ENCODE results near the gene FXN. TPM values are rescaled to one million over a fixed set of nuclear protein-coding genes. Genes with fewer than 3 reads are reported as not detected.

FXN gene
- total RNA-seq, 2 experiments from 2014 or later = 12.2 to 12.9 TPM

DNA sequence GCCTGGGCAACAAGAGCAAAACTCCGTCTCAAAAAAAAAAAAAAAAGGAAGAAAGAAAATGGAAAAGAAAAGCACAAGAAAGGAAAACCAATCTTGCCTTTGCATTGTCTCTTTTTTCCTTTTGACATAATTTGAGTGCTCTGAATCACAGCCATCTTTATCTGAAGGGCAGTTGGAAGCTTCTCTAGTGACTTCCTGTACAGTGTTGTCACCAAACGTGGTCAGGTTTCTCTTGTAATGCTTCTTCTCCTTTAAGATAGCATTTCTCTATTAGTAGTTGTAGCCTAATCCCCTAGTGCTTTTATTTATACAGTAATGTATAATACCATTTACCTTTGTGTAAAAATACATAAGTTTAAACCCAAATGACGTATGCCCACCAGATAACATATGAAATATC lies 39.8 kb upstream of the FXN start:
- peaks cover 9% of the 10 kb centered on the region for H3K4me1 ChIP-seq (ENCODE audit: insufficient read depth, low read length)
- no peak overlapping the region for H3K27ac ChIP-seq (ENCODE audit: low read depth in 1 of 2, low read length in 2 of 2)
- H3K27ac Mint-ChIP-seq = peak overlapping the region; percentile 78
- ChIA-PET POLR2A (interaction anchor here (1.4 to 1.5 kb wide), 3 partner anchors 24 to 216 kb away, joined by 3 to 4 read pairs (median 4); a partner anchor contains a TSS), CTCF (interaction anchor here (0.7 kb wide), 1 partner anchor 415 kb away, joined by 3 read pairs; no protein-coding TSS in a partner anchor)
- no peak overlapping the region for H3K4me3 ChIP-seq (ENCODE audit: low read length)
- no peaks in the 10 kb centered on the region for H3K9me3 Mint-ChIP-seq
- TF ChIP-seq, protein P1, sequence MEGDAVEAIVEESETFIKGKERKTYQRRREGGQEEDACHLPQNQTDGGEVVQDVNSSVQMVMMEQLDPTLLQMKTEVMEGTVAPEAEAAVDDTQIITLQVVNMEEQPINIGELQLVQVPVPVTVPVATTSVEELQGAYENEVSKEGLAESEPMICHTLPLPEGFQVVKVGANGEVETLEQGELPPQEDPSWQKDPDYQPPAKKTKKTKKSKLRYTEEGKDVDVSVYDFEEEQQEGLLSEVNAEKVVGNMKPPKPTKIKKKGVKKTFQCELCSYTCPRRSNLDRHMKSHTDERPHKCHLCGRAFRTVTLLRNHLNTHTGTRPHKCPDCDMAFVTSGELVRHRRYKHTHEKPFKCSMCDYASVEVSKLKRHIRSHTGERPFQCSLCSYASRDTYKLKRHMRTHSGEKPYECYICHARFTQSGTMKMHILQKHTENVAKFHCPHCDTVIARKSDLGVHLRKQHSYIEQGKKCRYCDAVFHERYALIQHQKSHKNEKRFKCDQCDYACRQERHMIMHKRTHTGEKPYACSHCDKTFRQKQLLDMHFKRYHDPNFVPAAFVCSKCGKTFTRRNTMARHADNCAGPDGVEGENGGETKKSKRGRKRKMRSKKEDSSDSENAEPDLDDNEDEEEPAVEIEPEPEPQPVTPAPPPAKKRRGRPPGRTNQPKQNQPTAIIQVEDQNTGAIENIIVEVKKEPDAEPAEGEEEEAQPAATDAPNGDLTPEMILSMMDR (IDR thresholded peaks at IDR 0.05) = no peak
- no peaks in the 10 kb centered on the region for H3K27me3 Mint-ChIP-seq
- no peaks in the 10 kb centered on the region for H3K27me3 ChIP-seq (ENCODE audit: control insufficient read depth in 1 of 2, insufficient read depth in 2 of 2, low read length in 2 of 2)
- DNase-seq (no peak), ATAC-seq (ENCODE audit: poor library complexity) (no peak)
- H3K36me3 ChIP-seq (ENCODE audit: insufficient read depth, low read length) = no peaks in the 10 kb centered on the region
- H3K9me3 ChIP-seq (ENCODE audit: control insufficient read depth in 1 of 2, insufficient read depth in 1 of 2, low read length in 2 of 2) = no peaks in the 10 kb centered on the region
- H3K4me3 Mint-ChIP-seq = no peak overlapping the region
- intact Hi-C loops (cut with DNase I, micrococcal nuclease) = no loop called here
- H3K36me3 Mint-ChIP-seq (ENCODE audit: low read depth) = no peaks in the 10 kb centered on the region
- peaks cover 35% of the 10 kb centered on the region for H3K4me1 Mint-ChIP-seq (ENCODE audit: low read depth)

DNA sequence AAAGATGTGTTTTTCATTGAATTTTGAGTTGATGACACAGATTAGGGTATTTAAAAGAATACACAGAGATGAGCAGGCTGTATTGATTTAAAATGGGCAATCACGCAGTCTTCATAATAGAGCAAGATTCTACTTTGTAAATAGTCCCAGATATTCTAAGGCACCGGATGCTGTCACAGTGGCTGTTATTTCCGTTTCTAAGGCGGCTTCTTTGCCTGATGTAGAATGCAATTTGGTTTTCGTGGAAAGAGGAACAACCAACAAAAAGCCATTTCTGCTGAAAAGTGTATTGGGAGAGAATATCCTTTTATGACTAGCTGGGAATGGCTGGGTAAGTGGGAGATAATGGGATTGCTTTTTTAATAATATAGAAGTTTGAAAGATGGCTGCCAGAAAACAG lies 39.1 kb upstream of the FXN start:
- intact Hi-C loops (cut with DNase I, micrococcal nuclease) = no loop called here
- Mint-ChIP-seq H3K4me1 (ENCODE audit: low read depth) (peaks cover 35% of the 10 kb centered on the region), H3K4me3 (peak overlapping the region; percentile 72), H3K36me3 (ENCODE audit: low read depth) (no peaks in the 10 kb centered on the region), H3K9me3 (no peaks in the 10 kb centered on the region), H3K27ac (peak overlapping the region; percentile 78), H3K27me3 (no peaks in the 10 kb centered on the region)
- Histone ChIP-seq H3K27ac (ENCODE audit: low read depth in 1 of 2, low read length in 2 of 2) (no peak overlapping the region), H3K27me3 (ENCODE audit: control insufficient read depth in 1 of 2, insufficient read depth in 2 of 2, low read length in 2 of 2) (no peaks in the 10 kb centered on the region), H3K4me1 (ENCODE audit: insufficient read depth, low read length) (peaks cover 9% of the 10 kb centered on the region), H3K4me3 (ENCODE audit: low read length) (peak overlapping the region; percentile 25), H3K9me3 (ENCODE audit: control insufficient read depth in 1 of 2, insufficient read depth in 1 of 2, low read length in 2 of 2) (no peaks in the 10 kb centered on the region), H3K36me3 (ENCODE audit: insufficient read depth, low read length) (no peaks in the 10 kb centered on the region)
- CTCF ChIA-PET = no interaction called here
- POLR2A ChIA-PET = interaction anchor here (1.4 to 1.5 kb wide), 3 partner anchors 23 to 217 kb away, joined by 3 to 4 read pairs (median 4); a partner anchor contains a TSS
- TF ChIP-seq, protein P1 (IDR thresholded peaks at IDR 0.05) = no peak
- ATAC-seq (ENCODE audit: poor library complexity) (peak; percentile 43), DNase-seq (peak in 2 of 14 experiments; percentile 23 to 37)

DNA sequence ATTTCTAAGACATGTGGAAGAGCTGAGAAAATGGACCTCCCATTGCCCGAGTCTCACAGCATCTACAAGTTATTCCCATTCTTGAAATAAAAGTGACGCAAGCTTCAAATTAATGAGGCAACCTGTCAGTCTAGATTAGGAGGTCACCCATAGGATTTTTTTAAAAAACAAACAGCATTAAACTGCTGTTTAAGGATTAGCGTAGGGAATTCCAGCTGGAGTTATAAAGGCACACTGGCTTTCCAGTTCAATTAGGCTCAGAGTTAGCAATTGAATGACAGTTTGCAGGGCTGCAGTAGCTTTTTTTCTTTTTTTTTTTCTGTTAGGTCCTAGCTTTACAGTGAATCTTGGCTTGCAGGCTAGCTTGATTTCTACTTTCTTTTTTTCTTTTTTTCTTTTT lies 37.9 kb upstream of the FXN start:
- Mint-ChIP-seq H3K4me3 (no peak overlapping the region), H3K36me3 (ENCODE audit: low read depth) (no peaks in the 10 kb centered on the region), H3K9me3 (no peaks in the 10 kb centered on the region), H3K4me1 (ENCODE audit: low read depth) (peaks cover 35% of the 10 kb centered on the region), H3K27me3 (no peaks in the 10 kb centered on the region), H3K27ac (no peak overlapping the region)
- H3K27me3 ChIP-seq (ENCODE audit: control insufficient read depth in 1 of 2, insufficient read depth in 2 of 2, low read length in 2 of 2) = no peaks in the 10 kb centered on the region
- TF ChIP-seq, protein P1 (IDR thresholded peaks at IDR 0.05) = no peak
- intact Hi-C loops (cut with DNase I, micrococcal nuclease) = no loop called here
- CTCF ChIA-PET = interaction anchor here (1.0 kb wide), 1 partner anchor 10 kb away, joined by 3 read pairs; no protein-coding TSS in a partner anchor
- peaks cover 9% of the 10 kb centered on the region for H3K4me1 ChIP-seq (ENCODE audit: insufficient read depth, low read length)
- no peaks in the 10 kb centered on the region for H3K36me3 ChIP-seq (ENCODE audit: insufficient read depth, low read length)
- POLR2A ChIA-PET = no interaction called here
- H3K9me3 ChIP-seq (ENCODE audit: control insufficient read depth in 1 of 2, insufficient read depth in 1 of 2, low read length in 2 of 2) = no peaks in the 10 kb centered on the region
- H3K4me3 ChIP-seq (ENCODE audit: low read length) = no peak overlapping the region
- no peak for DNase-seq
- ATAC-seq (ENCODE audit: poor library complexity) = no peak
- no peak overlapping the region for H3K27ac ChIP-seq (ENCODE audit: low read depth in 1 of 2, low read length in 2 of 2)

Measured in CD4-positive, alpha-beta T cell (primary cell).